ENCODE results near the gene SGCG.

GRCh38 chr13:23321535-23322241, 140.9 kb downstream of the SGCG start:
- no peak for TF ChIP-seq CTCF (IDR thresholded peaks at IDR 0.05)
- no peak for TF ChIP-seq POLR2A (IDR thresholded peaks at IDR 0.05)

Measured in thyroid gland (tissue), 4 donors.